H1 (cell line): ENCODE data around the gene SPDYE2B. TPM values are rescaled to one million over a fixed set of nuclear protein-coding genes. Genes with fewer than 3 reads are reported as not detected.
"Not testable (repeated sequence)": the region's sequence is repeated elsewhere in the genome, so short reads cannot be mapped to it uniquely, and the experiment has no call there.

Experiments used
- CTCF ChIA-PET: fragments of 300-600 bp; sonication (Branson Sonifier 250); formaldehyde crosslinking; loops from one replicate; lab custom pipeline; 2021; ENCODE audit not compliant: partially characterized antibody; lab: Charles Lee
- POLR2A ChIA-PET: fragments of 300-600 bp; sonication (Branson Sonifier 250); formaldehyde crosslinking; loops from one replicate; lab custom pipeline; 2021; ENCODE audit warnings: inconsistent platforms; ENCODE audit not compliant: partially characterized antibody; lab: Charles Lee
- DNase-seq, 2 experiments: peaks; one replicate each; pipeline versions ENCODE4 v3.0.0 to v3.0.0-alpha.2; 2010 to 2022; ENCODE audit warnings: low spot score in 2 of 2, low read depth in 1 of 2, mixed read lengths in 1 of 2
- FAIRE-seq: peaks from 2 replicates; lab custom pipeline; 2011; peaks lifted over from hg19 to GRCh38; lab: Jason Lieb, UNC
- H2AFZ ChIP-seq: 2 replicates; pipeline ENCODE4 v1.8.1; 2012; ENCODE audit warnings: low read length, inconsistent platforms
- H2AK5ac ChIP-seq: 2 replicates; pipeline ENCODE4 v1.6.1; 2013; ENCODE audit warnings: low read depth, low read length
- H2BK120ac ChIP-seq: replicated peaks from 2 replicates; pipeline ENCODE3; 2013; ENCODE audit warnings: low read depth, low read length, inconsistent platforms
- H2BK12ac ChIP-seq: 2 replicates; pipeline ENCODE4 v1.6.1; 2013; ENCODE audit warnings: low read depth, low read length
- H2BK15ac ChIP-seq: 2 replicates; pipeline ENCODE4 v1.6.1; 2013; ENCODE audit warnings: low read length
- H2BK20ac ChIP-seq: 2 replicates; pipeline ENCODE4 v1.6.1; 2013; ENCODE audit warnings: low read length
- H2BK5ac ChIP-seq: 2 replicates; pipeline ENCODE4 v1.6.1; 2013; ENCODE audit warnings: low read depth, low read length
- H3K14ac ChIP-seq: 2 replicates; pipeline ENCODE4 v1.6.1; 2013; ENCODE audit warnings: inconsistent platforms; ENCODE audit not compliant: insufficient read length
- H3K18ac ChIP-seq: 2 replicates; pipeline ENCODE4 v1.6.1; 2013; ENCODE audit warnings: low read length; ENCODE audit errors: extremely low read depth
- H3K23ac ChIP-seq: 2 replicates; pipeline ENCODE4 v1.6.1; 2013; ENCODE audit warnings: inconsistent platforms; ENCODE audit not compliant: insufficient read length
- H3K23me2 ChIP-seq: 2 replicates; pipeline ENCODE4 v1.6.1; 2013; ENCODE audit warnings: low read depth, low read length
- H3K27ac ChIP-seq: 2 replicates; pipeline ENCODE4 v1.6.1; 2011; ENCODE audit warnings: low read depth, low read length, inconsistent platforms
- H3K27me3 ChIP-seq, 4 experiments: replicated peaks in 1 of 4; 1 replicate in 1 of 4; 2 replicates in 3 of 4; pipeline versions ENCODE4 v1.6.1 to v1.8.1; 2011 to 2013; ENCODE audit warnings: low read length in 3 of 4, mild to moderate bottlenecking in 3 of 4, inconsistent platforms in 2 of 4, mixed read lengths in 2 of 4, moderate library complexity in 1 of 4; ENCODE audit not compliant: control insufficient read depth in 3 of 4, insufficient read depth in 3 of 4; ENCODE audit errors: extremely low read depth in 1 of 4
- H3K36me3 ChIP-seq, 4 experiments: 2 replicates each; pipeline versions ENCODE4 v1.6.1 to v1.8.1; 2011 to 2013; ENCODE audit warnings: mild to moderate bottlenecking in 4 of 4, low read length in 3 of 4, moderate library complexity in 2 of 4, control low read depth in 1 of 4, inconsistent platforms in 1 of 4; ENCODE audit not compliant: insufficient read depth in 4 of 4, control insufficient read depth in 2 of 4
- H3K4ac ChIP-seq: replicated peaks from 2 replicates; pipeline ENCODE3; 2013; ENCODE audit warnings: low read length, low read depth, mixed read lengths, inconsistent platforms; ENCODE audit not compliant: insufficient read length
- H3K4me1 ChIP-seq, 4 experiments: replicated peaks in 1 of 4; 1 replicate in 1 of 4; 2 replicates in 3 of 4; pipeline versions ENCODE4 v1.6.1 to v1.8.1; 2011 to 2013; ENCODE audit warnings: low read length in 3 of 4, inconsistent platforms in 2 of 4, mixed read lengths in 1 of 4; ENCODE audit not compliant: insufficient read depth in 4 of 4, control insufficient read depth in 3 of 4
- H3K4me2 ChIP-seq, 2 experiments: 2 replicates each; pipeline versions ENCODE4 v1.6.1 to v1.8.1; 2011 to 2013; ENCODE audit warnings: low read depth in 2 of 2, low read length in 2 of 2, control low read depth in 1 of 2, inconsistent platforms in 1 of 2, mild to moderate bottlenecking in 1 of 2; ENCODE audit not compliant: insufficient read depth in 1 of 2
- H3K4me3 ChIP-seq, 4 experiments: fragments of 200-600, 300-600 bp in 1 of 4; sonication (generic), shearing (Covaris generic), sonication (Bioruptor Twin) in 1 of 4; 2 replicates each; pipeline versions ENCODE4 v1.5.1 to v1.8.1; 2011 to 2016; ENCODE audit warnings: low read length in 4 of 4, low read depth in 3 of 4, control low read depth in 2 of 4, inconsistent platforms in 2 of 4, mild to moderate bottlenecking in 2 of 4, mixed read lengths in 1 of 4, moderate library complexity in 1 of 4; ENCODE audit not compliant: insufficient read depth in 2 of 4; ENCODE audit errors: extremely low read depth in 1 of 4
- H3K56ac ChIP-seq: replicated peaks from 2 replicates; pipeline ENCODE3; 2013; ENCODE audit warnings: low read depth, mild to moderate bottlenecking, mixed read lengths, low read length, inconsistent platforms; ENCODE audit not compliant: insufficient read length
- H3K79me1 ChIP-seq: 2 replicates; pipeline ENCODE4 v1.6.1; 2013; ENCODE audit warnings: low read depth, low read length, control low read depth
- H3K79me2 ChIP-seq, 2 experiments: 2 replicates each; pipeline versions ENCODE4 v1.6.1 to v1.8.1; 2012 to 2013; ENCODE audit warnings: low read length in 2 of 2, mild to moderate bottlenecking in 2 of 2, inconsistent platforms in 1 of 2; ENCODE audit not compliant: insufficient read depth in 2 of 2, control insufficient read depth in 1 of 2
- H3K9ac ChIP-seq, 4 experiments: replicated peaks in 1 of 4; 1 replicate in 1 of 4; 2 replicates in 3 of 4; pipeline versions ENCODE4 v1.6.1 to v1.8.1; 2011 to 2013; ENCODE audit warnings: low read depth in 3 of 4, low read length in 3 of 4, control low read depth in 2 of 4, mild to moderate bottlenecking in 2 of 4, moderate library complexity in 2 of 4, inconsistent platforms in 1 of 4; ENCODE audit errors: extremely low read depth in 1 of 4
- H3K9me3 ChIP-seq, 2 experiments: 2 replicates each; pipeline versions ENCODE4 v1.6.1 to v1.8.1; 2012 to 2013; ENCODE audit warnings: mild to moderate bottlenecking in 2 of 2, moderate library complexity in 2 of 2, control low read depth in 1 of 2, inconsistent platforms in 1 of 2, low read depth in 1 of 2, low read length in 1 of 2, mixed read lengths in 1 of 2; ENCODE audit not compliant: insufficient read depth in 2 of 2
- H4K20me1 ChIP-seq, 2 experiments: replicated peaks in 1 of 2; 2 replicates each; pipeline versions ENCODE3 to v1.8.1; 2011 to 2013; ENCODE audit warnings: inconsistent platforms in 2 of 2, low read length in 2 of 2, mild to moderate bottlenecking in 1 of 2; ENCODE audit not compliant: insufficient read depth in 2 of 2, control insufficient read depth in 1 of 2
- H4K5ac ChIP-seq: 2 replicates; pipeline ENCODE4 v1.6.1; 2013; ENCODE audit warnings: low read length, low read depth, mixed read lengths, inconsistent platforms; ENCODE audit not compliant: insufficient read length
- H4K8ac ChIP-seq: 2 replicates; pipeline ENCODE4 v1.8.0; 2013; ENCODE audit warnings: mild to moderate bottlenecking, moderate library complexity, low read length, inconsistent platforms; ENCODE audit not compliant: insufficient read depth; ENCODE audit errors: extremely low read depth
- H4K91ac ChIP-seq: replicated peaks from 2 replicates; pipeline ENCODE3; 2013; ENCODE audit warnings: low read length, mixed read lengths, inconsistent platforms; ENCODE audit not compliant: insufficient read length
- WGBS, 2 experiments: shearing (Covaris generic) in 1 of 2; methylation state at CpG; one replicate each; pipeline versions ENCODE4 v1.1.6 to v1.1.7; 2013 to 2015; ENCODE audit warnings: low lambda C conversion rate in 2 of 2, mixed read lengths in 2 of 2, inconsistent platforms in 1 of 2, low coverage in 1 of 2, missing lambda C conversion rate in 1 of 2; ENCODE audit not compliant: insufficient replicate concordance in 2 of 2, insufficient coverage in 1 of 2, insufficient read length in 1 of 2; ENCODE audit errors: extremely low coverage in 1 of 2, missing lambda C conversion rate in 1 of 2; 5-methylcytosine and 5-hydroxymethylcytosine counted together
- polyA plus RNA-seq, 7 experiments: library from polyadenylated mRNA; depleted of rRNA in 3 of 7; stranded (reverse) in 5 of 7; unstranded in 2 of 7; fragments of >200 nt in 5 of 7; fragments of 200-250 nt in 2 of 7; gene quantifications; 1 replicate in 5 of 7; 2 replicates in 1 of 7; 4 replicates in 1 of 7; pipeline versions ENCODE4 v1.2.1 to v1.2.3, GENCODE V29; 2011 to 2013; ENCODE audit warnings: missing spikeins in 2 of 7, mixed read lengths in 2 of 7
- total RNA-seq: library from RNA; stranded (reverse); fragmentation: NEBNext Ultra II Directional; extraction: Animal tissue kit (Norgen Biotek cat#: 25700); gene quantifications from 2 replicates; pipeline ENCODE4 v1.2.1, GENCODE V29; 2021

Gene SPDYE2B
- total and polyA plus RNA-seq, 2 of the 8 experiments (the other 6 are each of a cell fraction or from before 2014, with no cell fraction given), result not detected

DNA sequence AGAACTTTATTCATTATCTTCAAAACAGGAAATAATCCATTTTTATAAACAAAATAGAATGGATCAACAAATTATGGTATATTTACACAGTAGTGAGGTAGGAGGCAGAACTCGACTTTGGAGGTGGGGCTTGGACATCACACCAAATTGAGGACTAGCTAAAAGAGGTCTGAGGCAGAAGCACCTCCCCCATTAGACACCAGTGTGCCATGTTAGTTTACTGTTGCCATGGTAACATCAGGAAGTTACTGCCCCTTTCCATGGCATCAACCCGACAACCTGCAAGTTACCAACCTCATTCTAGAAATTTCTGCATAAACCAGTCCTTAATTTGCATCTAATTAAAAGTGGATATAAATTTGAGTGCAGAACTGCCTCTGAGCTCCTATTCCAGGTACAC, 45.9 kb downstream of the SPDYE2B start:
- H3K9ac ChIP-seq, H3K27ac ChIP-seq, H2BK20ac ChIP-seq, H2BK120ac ChIP-seq, H3K4ac ChIP-seq, H2BK5ac ChIP-seq, H3K4me1 ChIP-seq, H3K56ac ChIP-seq, H2AFZ ChIP-seq, H3K27me3 ChIP-seq, H3K79me1 ChIP-seq, CTCF ChIA-PET, H3K9me3 ChIP-seq, H3K14ac ChIP-seq, H2BK12ac ChIP-seq, H3K4me2 ChIP-seq, H3K79me2 ChIP-seq, H3K23me2 ChIP-seq, H3K36me3 ChIP-seq, H2AK5ac ChIP-seq, H2BK15ac ChIP-seq, H4K91ac ChIP-seq, H3K4me3 ChIP-seq, H4K20me1 ChIP-seq, H3K18ac ChIP-seq, H3K23ac ChIP-seq, POLR2A ChIA-PET, H4K5ac ChIP-seq, DNase-seq, H4K8ac ChIP-seq: not testable (repeated sequence)
- FAIRE-seq, result peak; percentile 87
- WGBS, 2 experiments, result 29% methylated on average over 1 of the region's 2 CpGs; no CpG with 5 or more reads in 1 of the 2 experiments
